Measurements from ENCODE around the gene BROX.

The BROX gene

GRCh38 chr1:222709700-222710153, 2.6 kb upstream of the BROX start:
- no peak overlapping the region for H3K4me3 ChIP-seq (ENCODE audit: low read length)
- no peak for DNase-seq (ENCODE audit: low read depth)
- TF ChIP-seq CTCF (IDR thresholded peaks at IDR 0.05; ENCODE audit: insufficient read depth, low read depth, low read length, missing control alignments): no peak

- no peak for TF ChIP-seq CTCF (IDR thresholded peaks at IDR 0.05; ENCODE audit: insufficient read depth, low read depth, low read length, missing control alignments)
- peak overlapping the region; percentile 95 for H3K4me3 ChIP-seq (ENCODE audit: low read length)
- peak; percentile 94 for DNase-seq (ENCODE audit: low read depth)
Observed at GRCh38 chr1:222711319-222712252, 778 bp upstream of the BROX start.

GRCh38 chr1:222713091-222713961, 962 bp downstream of the BROX start:
- DNase-seq (ENCODE audit: low read depth): peak; percentile 97
- TF ChIP-seq CTCF (IDR thresholded peaks at IDR 0.05; ENCODE audit: insufficient read depth, low read depth, low read length, missing control alignments): no peak
- H3K4me3 ChIP-seq (ENCODE audit: low read length): peak overlapping the region; percentile 95

- H3K4me3 ChIP-seq (ENCODE audit: low read length): no peak overlapping the region
- DNase-seq (ENCODE audit: low read depth): no peak
- no peak for TF ChIP-seq CTCF (IDR thresholded peaks at IDR 0.05; ENCODE audit: insufficient read depth, low read depth, low read length, missing control alignments)
Observed at GRCh38 chr1:222716393-222716792, 4.0 kb downstream of the BROX start.

GRCh38 chr1:222728746-222729145, 16.4 kb downstream of the BROX start:
- TF ChIP-seq CTCF (IDR thresholded peaks at IDR 0.05; ENCODE audit: insufficient read depth, low read depth, low read length, missing control alignments): no peak
- H3K4me3 ChIP-seq (ENCODE audit: low read length): no peak overlapping the region
- no peak for DNase-seq (ENCODE audit: low read depth)

- H3K4me3 ChIP-seq (ENCODE audit: low read length): no peak overlapping the region
- TF ChIP-seq CTCF (IDR thresholded peaks at IDR 0.05; ENCODE audit: insufficient read depth, low read depth, low read length, missing control alignments): no peak
- no peak for DNase-seq (ENCODE audit: low read depth)
Observed at GRCh38 chr1:222730866-222731265, 18.5 kb downstream of the BROX start.

Data from epithelial cell of esophagus (primary cell).